Smooth muscle cell (in vitro differentiated cells): ENCODE measurements around the gene UBE2D1. TPM values are rescaled to one million over a fixed set of nuclear protein-coding genes. Genes with fewer than 3 reads are reported as not detected.

ENCODE experiments used
- DNase-seq: peaks from one replicate; lab custom pipeline; 2025; ENCODE audit not compliant: unreplicated experiment; lab: John Stamatoyannopoulos, UW
- H2AFZ ChIP-seq: fragments of 200-600 bp; sonication (generic); 2 replicates; pipeline ENCODE4 v1.6.0; 2016; ENCODE audit warnings: antibody characterized with exemption, low read depth, mild to moderate bottlenecking
- H3F3A ChIP-seq: fragments of 200-600 bp; sonication (generic); 2 replicates; pipeline ENCODE4 v1.6.0; 2017; ENCODE audit warnings: antibody characterized with exemption, low read depth
- H3K27ac ChIP-seq: fragments of 200-600 bp; sonication (generic); 2 replicates; pipeline ENCODE4 v1.5.1; 2016; ENCODE audit warnings: low read depth, mild to moderate bottlenecking
- H3K27me3 ChIP-seq: fragments of 200-600 bp; sonication (generic); 2 replicates; pipeline ENCODE4 v1.6.1; 2016; ENCODE audit warnings: low read depth, mild to moderate bottlenecking
- H3K36me3 ChIP-seq: fragments of 200-600 bp; sonication (generic); 2 replicates; pipeline ENCODE4 v1.5.1; 2016; ENCODE audit warnings: low read depth
- H3K4me1 ChIP-seq: fragments of 200-600 bp; sonication (generic); 2 replicates; pipeline ENCODE4 v1.5.1; 2016; ENCODE audit warnings: low read depth
- H3K4me2 ChIP-seq: fragments of 200-600 bp; sonication (generic); 2 replicates; pipeline ENCODE4 v1.6.0; 2016; ENCODE audit warnings: mild to moderate bottlenecking
- H3K4me3 ChIP-seq: fragments of 200-600 bp; sonication (generic); 2 replicates; pipeline ENCODE4 v1.5.1; 2016; ENCODE audit warnings: mild to moderate bottlenecking
- H3K79me2 ChIP-seq: fragments of 200-600 bp; sonication (generic); 2 replicates; pipeline ENCODE4 v1.6.0; 2016; ENCODE audit warnings: low read depth, mild to moderate bottlenecking
- H3K9ac ChIP-seq: fragments of 200-600 bp; sonication (generic); 2 replicates; pipeline ENCODE4 v1.6.0; 2016; ENCODE audit warnings: low read depth
- H3K9me3 ChIP-seq: fragments of 200-600 bp; sonication (generic); replicated peaks from 2 replicates; pipeline ENCODE4 v1.5.1; 2016; ENCODE audit warnings: low read depth
- H4K20me1 ChIP-seq: fragments of 200-600 bp; sonication (generic); 2 replicates; pipeline ENCODE4 v1.6.0; 2016; ENCODE audit warnings: low read depth
- WGBS: methylation state at CpG from one replicate; pipeline ENCODE4 v1.1.7; 2016; ENCODE audit warnings: low lambda C conversion rate; 5-methylcytosine and 5-hydroxymethylcytosine counted together
- polyA plus RNA-seq: library from polyadenylated mRNA; unstranded; fragments of >200 nt; fragmentation: Nextera tagmentation; extraction: Ambion mirVana; gene quantifications from 2 replicates; pipeline ENCODE4 v1.2.1, GENCODE V29; 2016
- total RNA-seq: library from RNA; depleted of rRNA; stranded (reverse); fragments of >200 nt; gene quantifications from 2 replicates; pipeline ENCODE4 v1.2.3, GENCODE V29; 2014
- TF ChIP-seq, protein P1 (sequence below): fragments of 200-600 bp; sonication (generic); IDR thresholded peaks from 2 replicates; pipeline ENCODE4 v1.5.1; 2017; ENCODE audit warnings: borderline replicate concordance, mild to moderate bottlenecking, antibody characterized with exemption; ENCODE audit not compliant: insufficient read depth, poor library complexity, severe bottlenecking

UBE2D1 gene
- total and polyA plus RNA-seq, 2 experiments from 2014 or later: 19.0 to 24.5 TPM

DNA sequence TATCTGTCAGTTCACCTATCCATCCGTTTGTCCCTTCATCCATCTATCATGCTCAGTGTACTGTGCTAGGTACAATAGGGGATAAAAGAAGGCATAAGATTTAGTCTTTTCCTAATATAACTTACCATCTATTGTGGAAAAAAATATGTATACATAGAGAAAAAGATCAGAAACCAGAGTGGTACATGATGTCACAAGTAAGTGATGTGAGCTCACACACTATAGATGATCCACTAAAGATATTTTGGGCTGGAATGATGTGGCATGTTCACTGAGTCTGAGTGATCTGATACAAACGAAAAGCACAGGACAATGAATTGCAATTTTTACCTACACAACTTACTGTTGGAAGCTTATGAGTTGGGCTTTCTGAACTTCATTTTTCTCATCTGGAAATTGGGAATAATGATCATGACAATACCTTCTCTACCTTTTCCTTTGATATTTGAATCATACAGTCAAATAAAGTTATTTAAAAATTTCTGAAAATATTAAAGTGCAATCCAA, 47.7 kb downstream of the UBE2D1 start:
- 95% methylated on average over 2 of the region's 2 CpGs for WGBS
- H3K9me3 ChIP-seq: no peaks in the 10 kb centered on the region
- peaks cover 23% of the 10 kb centered on the region for H3K79me2 ChIP-seq
- H3K27me3 ChIP-seq: no peaks in the 10 kb centered on the region
- H3F3A ChIP-seq: no peaks in the 10 kb centered on the region
- no peak overlapping the region for H2AFZ ChIP-seq
- DNase-seq: no peak
- no peak overlapping the region for H3K4me3 ChIP-seq
- no peaks in the 10 kb centered on the region for H4K20me1 ChIP-seq
- no peak overlapping the region for H3K9ac ChIP-seq
- H3K4me1 ChIP-seq: peaks cover 17% of the 10 kb centered on the region
- TF ChIP-seq, protein P1, sequence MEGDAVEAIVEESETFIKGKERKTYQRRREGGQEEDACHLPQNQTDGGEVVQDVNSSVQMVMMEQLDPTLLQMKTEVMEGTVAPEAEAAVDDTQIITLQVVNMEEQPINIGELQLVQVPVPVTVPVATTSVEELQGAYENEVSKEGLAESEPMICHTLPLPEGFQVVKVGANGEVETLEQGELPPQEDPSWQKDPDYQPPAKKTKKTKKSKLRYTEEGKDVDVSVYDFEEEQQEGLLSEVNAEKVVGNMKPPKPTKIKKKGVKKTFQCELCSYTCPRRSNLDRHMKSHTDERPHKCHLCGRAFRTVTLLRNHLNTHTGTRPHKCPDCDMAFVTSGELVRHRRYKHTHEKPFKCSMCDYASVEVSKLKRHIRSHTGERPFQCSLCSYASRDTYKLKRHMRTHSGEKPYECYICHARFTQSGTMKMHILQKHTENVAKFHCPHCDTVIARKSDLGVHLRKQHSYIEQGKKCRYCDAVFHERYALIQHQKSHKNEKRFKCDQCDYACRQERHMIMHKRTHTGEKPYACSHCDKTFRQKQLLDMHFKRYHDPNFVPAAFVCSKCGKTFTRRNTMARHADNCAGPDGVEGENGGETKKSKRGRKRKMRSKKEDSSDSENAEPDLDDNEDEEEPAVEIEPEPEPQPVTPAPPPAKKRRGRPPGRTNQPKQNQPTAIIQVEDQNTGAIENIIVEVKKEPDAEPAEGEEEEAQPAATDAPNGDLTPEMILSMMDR: no peak
- H3K4me2 ChIP-seq: no peak overlapping the region
- no peaks in the 10 kb centered on the region for H3K36me3 ChIP-seq
- no peak overlapping the region for H3K27ac ChIP-seq

DNA sequence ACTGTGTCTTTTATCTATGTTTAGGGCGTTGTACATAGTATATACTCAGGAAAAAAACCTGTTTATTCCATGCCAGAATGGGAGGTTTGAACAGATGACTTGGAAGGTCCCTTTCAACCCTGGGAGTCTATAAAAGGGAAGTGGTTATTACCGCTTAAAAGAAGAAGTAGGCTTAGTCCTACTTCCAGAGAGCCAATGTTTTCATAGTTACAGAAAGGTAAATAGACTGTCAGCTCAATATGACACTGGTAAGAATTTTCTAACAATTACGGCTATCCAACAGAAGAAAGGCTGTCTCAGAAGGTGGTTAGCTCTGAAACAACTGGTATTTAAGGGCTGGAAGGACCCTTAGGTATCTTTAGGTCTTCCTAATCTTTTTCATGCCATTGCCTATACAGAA, 49.3 kb downstream of the UBE2D1 start:
- Histone ChIP-seq H3K4me2 (peak overlapping the region; percentile 86), H3K9ac (peak overlapping the region; percentile 81), H4K20me1 (no peaks in the 10 kb centered on the region), H3F3A (no peaks in the 10 kb centered on the region), H3K4me3 (peak overlapping the region; percentile 84), H2AFZ (peak overlapping the region; percentile 88), H3K27ac (peak overlapping the region; percentile 74), H3K4me1 (peaks cover 17% of the 10 kb centered on the region), H3K79me2 (peaks cover 23% of the 10 kb centered on the region), H3K27me3 (no peaks in the 10 kb centered on the region), H3K9me3 (no peaks in the 10 kb centered on the region), H3K36me3 (peaks cover 4% of the 10 kb centered on the region)
- DNase-seq: no peak
- TF ChIP-seq, protein P1: no peak
- 87% methylated on average over 3 of the region's 3 CpGs for WGBS

DNA sequence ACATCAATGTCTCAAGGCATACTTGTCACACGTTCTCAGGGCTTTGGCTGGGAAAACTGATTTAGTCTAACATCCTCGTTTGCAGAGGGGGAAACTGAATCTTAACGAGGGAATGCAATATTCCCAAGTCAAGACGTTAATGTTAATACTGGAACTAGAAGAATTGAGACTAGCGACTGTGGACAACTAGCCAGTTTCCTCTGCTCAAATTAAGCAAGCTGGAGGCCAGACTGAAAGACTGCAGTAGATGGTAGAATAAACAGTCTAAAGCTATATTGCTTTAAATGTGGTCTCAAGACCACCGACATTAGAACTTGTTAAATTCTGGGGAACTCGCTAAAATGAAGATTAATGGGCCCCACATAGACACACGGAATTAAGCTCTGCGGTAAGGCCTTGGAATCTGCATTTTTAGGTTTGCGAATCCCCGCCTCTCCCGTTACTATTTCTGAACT, 49.8 kb downstream of the UBE2D1 start:
- Histone ChIP-seq H3K4me3 (peak overlapping the region; percentile 84), H3K4me1 (peaks cover 17% of the 10 kb centered on the region), H2AFZ (peak overlapping the region; percentile 88), H3K36me3 (peaks cover 5% of the 10 kb centered on the region), H3K9me3 (no peaks in the 10 kb centered on the region), H3K9ac (peak overlapping the region; percentile 81), H3K79me2 (peaks cover 23% of the 10 kb centered on the region), H4K20me1 (no peaks in the 10 kb centered on the region), H3F3A (no peaks in the 10 kb centered on the region), H3K27ac (peak overlapping the region; percentile 74), H3K27me3 (no peaks in the 10 kb centered on the region), H3K4me2 (peak overlapping the region; percentile 86)
- 9% methylated on average over 12 of the region's 12 CpGs for WGBS
- DNase-seq: no peak
- TF ChIP-seq, protein P1: no peak
